ENCODE measurements around the gene METTL2B.
"Not testable (repeated sequence)": the region's sequence is repeated elsewhere in the genome, so short reads cannot be mapped to it uniquely, and the experiment has no call there.

DNA sequence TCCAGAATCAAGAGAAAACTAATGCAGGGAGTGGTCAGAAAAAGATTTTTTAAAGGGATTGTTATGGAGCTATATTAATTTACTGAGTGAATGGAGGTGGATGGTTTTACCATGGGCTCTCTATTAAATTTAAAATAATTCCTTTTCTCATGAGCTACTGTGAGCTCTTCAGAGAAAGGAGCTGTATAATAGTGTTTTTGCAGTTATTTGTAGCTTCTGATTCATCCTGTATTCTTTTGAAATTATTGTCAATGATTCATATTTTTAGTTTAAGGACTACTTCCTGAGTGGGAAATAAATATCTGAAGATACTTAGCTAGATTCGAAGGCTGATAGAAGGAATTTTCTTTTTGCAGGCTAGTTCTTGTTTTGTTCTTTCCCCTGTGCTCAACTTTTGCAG is 56.4 kb downstream of the METTL2B start:
- TF ChIP-seq, protein P1, sequence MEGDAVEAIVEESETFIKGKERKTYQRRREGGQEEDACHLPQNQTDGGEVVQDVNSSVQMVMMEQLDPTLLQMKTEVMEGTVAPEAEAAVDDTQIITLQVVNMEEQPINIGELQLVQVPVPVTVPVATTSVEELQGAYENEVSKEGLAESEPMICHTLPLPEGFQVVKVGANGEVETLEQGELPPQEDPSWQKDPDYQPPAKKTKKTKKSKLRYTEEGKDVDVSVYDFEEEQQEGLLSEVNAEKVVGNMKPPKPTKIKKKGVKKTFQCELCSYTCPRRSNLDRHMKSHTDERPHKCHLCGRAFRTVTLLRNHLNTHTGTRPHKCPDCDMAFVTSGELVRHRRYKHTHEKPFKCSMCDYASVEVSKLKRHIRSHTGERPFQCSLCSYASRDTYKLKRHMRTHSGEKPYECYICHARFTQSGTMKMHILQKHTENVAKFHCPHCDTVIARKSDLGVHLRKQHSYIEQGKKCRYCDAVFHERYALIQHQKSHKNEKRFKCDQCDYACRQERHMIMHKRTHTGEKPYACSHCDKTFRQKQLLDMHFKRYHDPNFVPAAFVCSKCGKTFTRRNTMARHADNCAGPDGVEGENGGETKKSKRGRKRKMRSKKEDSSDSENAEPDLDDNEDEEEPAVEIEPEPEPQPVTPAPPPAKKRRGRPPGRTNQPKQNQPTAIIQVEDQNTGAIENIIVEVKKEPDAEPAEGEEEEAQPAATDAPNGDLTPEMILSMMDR (IDR thresholded peaks at IDR 0.05; ENCODE audit: control extremely low read depth in 1 of 3, insufficient read depth in 1 of 3, low read depth in 1 of 3, low read length in 3 of 3): not testable (repeated sequence)
- not testable (repeated sequence) for TF ChIP-seq EGR1 (IDR thresholded peaks at IDR 0.05; ENCODE audit: borderline replicate concordance, low read depth, low read length); GTF2F1 (IDR thresholded peaks at IDR 0.05; ENCODE audit: borderline replicate concordance, low read depth, low read length); RNF2 (IDR thresholded peaks at IDR 0.05; ENCODE audit: borderline replicate concordance, low read depth, low read length, missing control alignments, poor library complexity, severe bottlenecking); SUZ12 (IDR thresholded peaks at IDR 0.05; ENCODE audit: low read length); CREB1 (IDR thresholded peaks at IDR 0.05); EZH2 (IDR thresholded peaks at IDR 0.05; ENCODE audit: low read depth, low read length, severe bottlenecking); EP300 (IDR thresholded peaks at IDR 0.05; ENCODE audit: borderline replicate concordance in 1 of 2, low read depth in 2 of 2, low read length in 2 of 2); POLR2AphosphoS5 (IDR thresholded peaks at IDR 0.05; ENCODE audit: low read depth, low read length); BRCA1 (IDR thresholded peaks at IDR 0.05; ENCODE audit: low read depth, low read length)
- TF ChIP-seq, protein P2, sequence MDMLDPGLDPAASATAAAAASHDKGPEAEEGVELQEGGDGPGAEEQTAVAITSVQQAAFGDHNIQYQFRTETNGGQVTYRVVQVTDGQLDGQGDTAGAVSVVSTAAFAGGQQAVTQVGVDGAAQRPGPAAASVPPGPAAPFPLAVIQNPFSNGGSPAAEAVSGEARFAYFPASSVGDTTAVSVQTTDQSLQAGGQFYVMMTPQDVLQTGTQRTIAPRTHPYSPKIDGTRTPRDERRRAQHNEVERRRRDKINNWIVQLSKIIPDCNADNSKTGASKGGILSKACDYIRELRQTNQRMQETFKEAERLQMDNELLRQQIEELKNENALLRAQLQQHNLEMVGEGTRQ (IDR thresholded peaks at IDR 0.05; ENCODE audit: low read length): not testable (repeated sequence)
